ENCODE results near the gene SLC25A36. TPM values are rescaled to one million over a fixed set of nuclear protein-coding genes. Genes with fewer than 3 reads are reported as not detected.
"Not testable (repeated sequence)": the region's sequence is repeated elsewhere in the genome, so short reads cannot be mapped to it uniquely, and the experiment has no call there.

SLC25A36 gene
- total RNA-seq, 2 experiments from 2014 or later, result 61.4 to 65.1 TPM

GRCh38 chr3:140948460-140949249 is 7.0 kb downstream of the SLC25A36 start:
- DNase-seq, result no peak
- Mint-ChIP-seq H3K36me3 (peaks cover 28% of the 10 kb centered on the region), H3K4me3 (no peak overlapping the region), H3K27ac (no peak overlapping the region), H3K4me1 (peaks cover 51% of the 10 kb centered on the region), H3K27me3 (no peaks in the 10 kb centered on the region), H3K9me3 (no peaks in the 10 kb centered on the region)

GRCh38 chr3:140950144-140950543 is 8.5 kb downstream of the SLC25A36 start:
- Mint-ChIP-seq H3K36me3 (peaks cover 28% of the 10 kb centered on the region), H3K4me1 (peaks cover 51% of the 10 kb centered on the region), H3K27me3 (no peaks in the 10 kb centered on the region), H3K9me3 (no peaks in the 10 kb centered on the region), H3K27ac (no peak overlapping the region), H3K4me3 (no peak overlapping the region)
- no peak for DNase-seq

GRCh38 chr3:140950863-140951262 is 9.2 kb downstream of the SLC25A36 start:
- no peak overlapping the region for H3K27ac Mint-ChIP-seq
- H3K9me3 Mint-ChIP-seq, result no peaks in the 10 kb centered on the region
- H3K4me1 Mint-ChIP-seq, result peaks cover 50% of the 10 kb centered on the region

GRCh38 chr3:140951750-140952149 is 10.1 kb downstream of the SLC25A36 start:
- not testable (repeated sequence) for DNase-seq, H3K9me3 Mint-ChIP-seq, H3K27ac Mint-ChIP-seq

More at GRCh38 chr3:140950863-140951262, 9.2 kb downstream of the SLC25A36 start:
- no peaks in the 10 kb centered on the region for H3K27me3 Mint-ChIP-seq
- H3K4me3 Mint-ChIP-seq, result no peak overlapping the region
- no peak for DNase-seq
- peaks cover 28% of the 10 kb centered on the region for H3K36me3 Mint-ChIP-seq

GRCh38 chr3:140953028-140953960 is 11.7 kb downstream of the SLC25A36 start:
- DNase-seq, result no peak
- peaks cover 16% of the 10 kb centered on the region for H3K36me3 Mint-ChIP-seq
- H3K27me3 Mint-ChIP-seq, result no peaks in the 10 kb centered on the region
- peaks cover 40% of the 10 kb centered on the region for H3K4me1 Mint-ChIP-seq
- H3K27ac Mint-ChIP-seq, result no peak overlapping the region
- no peaks in the 10 kb centered on the region for H3K9me3 Mint-ChIP-seq
- no peak overlapping the region for H3K4me3 Mint-ChIP-seq

More at GRCh38 chr3:140951750-140952149, 10.1 kb downstream of the SLC25A36 start:
- peaks cover 23% of the 10 kb centered on the region for H3K36me3 Mint-ChIP-seq
- not testable (repeated sequence) for H3K4me3 Mint-ChIP-seq, H3K27me3 Mint-ChIP-seq
- peaks cover 45% of the 10 kb centered on the region for H3K4me1 Mint-ChIP-seq

- Mint-ChIP-seq H3K9me3 (no peaks in the 10 kb centered on the region), H3K4me3 (no peak overlapping the region), H3K27me3 (no peaks in the 10 kb centered on the region), H3K4me1 (peaks cover 33% of the 10 kb centered on the region), H3K36me3 (peaks cover 15% of the 10 kb centered on the region), H3K27ac (no peak overlapping the region)
- no peak for DNase-seq
Observed at GRCh38 chr3:140954576-140954975, 12.9 kb downstream of the SLC25A36 start.

- peaks cover 22% of the 10 kb centered on the region for H3K4me1 Mint-ChIP-seq
- H3K9me3 Mint-ChIP-seq, result no peaks in the 10 kb centered on the region
- H3K27ac Mint-ChIP-seq, result no peak overlapping the region
- H3K27me3 Mint-ChIP-seq, result no peaks in the 10 kb centered on the region
- H3K4me3 Mint-ChIP-seq, result no peak overlapping the region
- peaks cover 17% of the 10 kb centered on the region for H3K36me3 Mint-ChIP-seq
- no peak for DNase-seq
Observed at GRCh38 chr3:140955645-140956044, 14.0 kb downstream of the SLC25A36 start.

GRCh38 chr3:140956058-140956835 is 14.6 kb downstream of the SLC25A36 start:
- no peaks in the 10 kb centered on the region for H3K27me3 Mint-ChIP-seq
- H3K9me3 Mint-ChIP-seq, result no peaks in the 10 kb centered on the region
- H3K36me3 Mint-ChIP-seq, result peaks cover 14% of the 10 kb centered on the region
- no peak overlapping the region for H3K4me3 Mint-ChIP-seq
- no peak for DNase-seq
- no peak overlapping the region for H3K27ac Mint-ChIP-seq
- H3K4me1 Mint-ChIP-seq, result peaks cover 18% of the 10 kb centered on the region

- peaks cover 6% of the 10 kb centered on the region for H3K4me1 Mint-ChIP-seq
- H3K27me3 Mint-ChIP-seq, result no peaks in the 10 kb centered on the region
- H3K27ac Mint-ChIP-seq, result no peak overlapping the region
- DNase-seq, result no peak
- H3K4me3 Mint-ChIP-seq, result no peak overlapping the region
- no peaks in the 10 kb centered on the region for H3K9me3 Mint-ChIP-seq
- peaks cover 11% of the 10 kb centered on the region for H3K36me3 Mint-ChIP-seq
Observed at GRCh38 chr3:140972833-140973232, 31.2 kb downstream of the SLC25A36 start.

GRCh38 chr3:140974900-140975299 is 33.3 kb downstream of the SLC25A36 start:
- Mint-ChIP-seq H3K9me3 (no peaks in the 10 kb centered on the region), H3K36me3 (peaks cover 14% of the 10 kb centered on the region), H3K4me1 (peaks cover 6% of the 10 kb centered on the region), H3K27ac (no peak overlapping the region), H3K4me3 (no peak overlapping the region), H3K27me3 (no peaks in the 10 kb centered on the region)
- DNase-seq, result no peak

- DNase-seq, result no peak
- Mint-ChIP-seq H3K27ac (no peak overlapping the region), H3K9me3 (peaks cover 6% of the 10 kb centered on the region), H3K36me3 (peaks cover 10% of the 10 kb centered on the region), H3K4me3 (no peak overlapping the region), H3K4me1 (no peaks in the 10 kb centered on the region), H3K27me3 (no peaks in the 10 kb centered on the region)
Observed at GRCh38 chr3:140980663-140981062, 39.0 kb downstream of the SLC25A36 start.

GRCh38 chr3:140987792-140988191 is 46.2 kb downstream of the SLC25A36 start:
- H3K4me3 Mint-ChIP-seq, H3K36me3 Mint-ChIP-seq, H3K27ac Mint-ChIP-seq, H3K27me3 Mint-ChIP-seq, H3K4me1 Mint-ChIP-seq, DNase-seq: not testable (repeated sequence)
- H3K9me3 Mint-ChIP-seq, result peaks cover 16% of the 10 kb centered on the region

GRCh38 chr3:140994316-140994715 is 52.7 kb downstream of the SLC25A36 start:
- H3K4me1 Mint-ChIP-seq, result no peaks in the 10 kb centered on the region
- DNase-seq, result no peak

GRCh38 chr3:140994861-140995260 is 53.2 kb downstream of the SLC25A36 start:
- H3K36me3 Mint-ChIP-seq, H3K27ac Mint-ChIP-seq, DNase-seq, H3K27me3 Mint-ChIP-seq, H3K4me1 Mint-ChIP-seq, H3K9me3 Mint-ChIP-seq, H3K4me3 Mint-ChIP-seq: not testable (repeated sequence)

More at GRCh38 chr3:140994316-140994715, 52.7 kb downstream of the SLC25A36 start:
- Mint-ChIP-seq H3K36me3 (no peaks in the 10 kb centered on the region), H3K27ac (no peak overlapping the region), H3K4me3 (no peak overlapping the region), H3K27me3 (no peaks in the 10 kb centered on the region), H3K9me3 (peaks cover 6% of the 10 kb centered on the region)

GRCh38 chr3:140995881-140996280 is 54.2 kb downstream of the SLC25A36 start:
- H3K27me3 Mint-ChIP-seq, result no peaks in the 10 kb centered on the region
- H3K4me1 Mint-ChIP-seq, result peaks cover 5% of the 10 kb centered on the region
- no peak for DNase-seq
- H3K4me3 Mint-ChIP-seq, result no peak overlapping the region
- no peak overlapping the region for H3K27ac Mint-ChIP-seq
- H3K36me3 Mint-ChIP-seq, result no peaks in the 10 kb centered on the region
- peaks cover 6% of the 10 kb centered on the region for H3K9me3 Mint-ChIP-seq
